SK-N-SH treated with all-trans-retinoic acid at 6 μM for 48 hours (cell line): Measurements from ENCODE around the gene NLGN3.

ENCODE experiments used
- RARB ChIP-seq: fragments of 250-450 bp; sonication (Bioruptor Pico); IDR thresholded peaks from 2 replicates; pipeline ENCODE4 v1.8.0; 2021; ENCODE audit warnings: mild to moderate bottlenecking, moderate library complexity
- SNAI2 ChIP-seq: fragments of 250-450 bp; sonication (Bioruptor Pico); IDR thresholded peaks from 2 replicates; pipeline ENCODE4 v1.5.0; 2020; ENCODE audit warnings: mild to moderate bottlenecking, moderate library complexity
- TCF4 ChIP-seq: fragments of 250-450 bp; sonication (Bioruptor Pico); IDR thresholded peaks from 2 replicates; pipeline ENCODE4 v1.8.0; 2021; ENCODE audit warnings: mild to moderate bottlenecking, moderate library complexity, borderline replicate concordance
- TOX ChIP-seq: fragments of 250-450 bp; sonication (Bioruptor Pico); IDR thresholded peaks from 2 replicates; pipeline ENCODE4 v1.8.0; 2021; ENCODE audit warnings: mild to moderate bottlenecking, moderate library complexity, borderline replicate concordance
- ZFP3 ChIP-seq: fragments of 250-450 bp; sonication (Bioruptor Pico); IDR thresholded peaks from 2 replicates; pipeline ENCODE4 v1.5.0; 2020; ENCODE audit warnings: mild to moderate bottlenecking, moderate library complexity
- ZNF8 ChIP-seq: fragments of 450-650 bp; formaldehyde crosslinking; IDR thresholded peaks from 2 replicates; pipeline ENCODE4 v1.5.0; 2020; ENCODE audit warnings: mild to moderate bottlenecking, moderate library complexity
- TF ChIP-seq, protein P1 (sequence below): fragments of 250-450 bp; sonication (Bioruptor Pico); IDR thresholded peaks from 2 replicates; pipeline ENCODE4 v1.5.1; 2020; ENCODE audit warnings: low read depth, mild to moderate bottlenecking, moderate library complexity
- TF ChIP-seq, protein P2 (sequence below): fragments of 250-450 bp; sonication (Bioruptor Pico); IDR thresholded peaks from 2 replicates; pipeline ENCODE4 v1.8.0; 2020; ENCODE audit warnings: mild to moderate bottlenecking, moderate library complexity, borderline replicate concordance

DNA sequence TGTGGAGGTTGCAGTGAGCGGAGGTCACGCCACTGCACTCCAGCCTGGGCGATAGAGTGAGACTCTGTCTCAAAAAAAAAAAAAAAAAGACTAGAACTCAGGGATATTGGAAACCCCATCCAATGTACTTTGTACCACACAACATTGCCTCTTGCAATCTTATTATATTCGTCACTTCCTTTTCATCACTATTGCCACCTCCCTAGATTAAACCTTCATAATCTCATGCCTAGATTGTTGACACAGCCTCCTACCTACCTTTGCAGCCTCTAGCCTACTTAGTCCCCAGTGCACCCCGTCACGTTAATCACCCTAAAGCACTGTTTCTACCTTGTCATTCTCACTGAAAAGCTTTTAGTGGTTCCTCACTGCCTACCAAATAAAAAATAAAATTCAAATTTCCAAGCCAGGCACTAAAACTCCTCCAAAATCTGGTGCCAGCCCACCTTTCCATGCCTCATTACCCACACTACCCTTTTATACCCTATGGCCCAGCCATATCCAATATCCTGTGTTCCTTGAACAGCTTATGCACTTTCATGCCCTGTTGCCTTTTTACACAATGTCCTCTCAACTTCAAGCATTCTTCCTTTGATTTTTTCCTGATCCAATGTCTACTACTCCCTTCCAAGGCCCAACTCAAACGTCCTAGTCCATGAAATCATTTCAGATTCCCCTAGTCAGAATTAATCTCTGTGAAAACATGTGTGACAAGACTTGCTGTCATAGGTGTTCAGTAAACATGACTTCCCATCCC lies 54.8 kb downstream of the NLGN3 start:
- TF ChIP-seq ZFP3 (CRISPR knock-in tag) (no peak), TCF4 (CRISPR knock-in tag) (no peak), ZNF8 (CRISPR knock-in tag) (no peak), RARB (CRISPR knock-in tag) (no peak), TOX (no peak), SNAI2 (no peak)
- TF ChIP-seq, protein P1, sequence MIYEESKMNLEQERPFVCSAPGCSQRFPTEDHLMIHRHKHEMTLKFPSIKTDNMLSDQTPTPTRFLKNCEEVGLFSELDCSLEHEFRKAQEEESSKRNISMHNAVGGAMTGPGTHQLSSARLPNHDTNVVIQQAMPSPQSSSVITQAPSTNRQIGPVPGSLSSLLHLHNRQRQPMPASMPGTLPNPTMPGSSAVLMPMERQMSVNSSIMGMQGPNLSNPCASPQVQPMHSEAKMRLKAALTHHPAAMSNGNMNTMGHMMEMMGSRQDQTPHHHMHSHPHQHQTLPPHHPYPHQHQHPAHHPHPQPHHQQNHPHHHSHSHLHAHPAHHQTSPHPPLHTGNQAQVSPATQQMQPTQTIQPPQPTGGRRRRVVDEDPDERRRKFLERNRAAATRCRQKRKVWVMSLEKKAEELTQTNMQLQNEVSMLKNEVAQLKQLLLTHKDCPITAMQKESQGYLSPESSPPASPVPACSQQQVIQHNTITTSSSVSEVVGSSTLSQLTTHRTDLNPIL: no peak
- TF ChIP-seq, protein P2, sequence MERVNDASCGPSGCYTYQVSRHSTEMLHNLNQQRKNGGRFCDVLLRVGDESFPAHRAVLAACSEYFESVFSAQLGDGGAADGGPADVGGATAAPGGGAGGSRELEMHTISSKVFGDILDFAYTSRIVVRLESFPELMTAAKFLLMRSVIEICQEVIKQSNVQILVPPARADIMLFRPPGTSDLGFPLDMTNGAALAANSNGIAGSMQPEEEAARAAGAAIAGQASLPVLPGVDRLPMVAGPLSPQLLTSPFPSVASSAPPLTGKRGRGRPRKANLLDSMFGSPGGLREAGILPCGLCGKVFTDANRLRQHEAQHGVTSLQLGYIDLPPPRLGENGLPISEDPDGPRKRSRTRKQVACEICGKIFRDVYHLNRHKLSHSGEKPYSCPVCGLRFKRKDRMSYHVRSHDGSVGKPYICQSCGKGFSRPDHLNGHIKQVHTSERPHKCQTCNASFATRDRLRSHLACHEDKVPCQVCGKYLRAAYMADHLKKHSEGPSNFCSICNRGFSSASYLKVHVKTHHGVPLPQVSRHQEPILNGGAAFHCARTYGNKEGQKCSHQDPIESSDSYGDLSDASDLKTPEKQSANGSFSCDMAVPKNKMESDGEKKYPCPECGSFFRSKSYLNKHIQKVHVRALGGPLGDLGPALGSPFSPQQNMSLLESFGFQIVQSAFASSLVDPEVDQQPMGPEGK (CRISPR knock-in tag): no peak
